Measurements from ENCODE around the gene RCOR3. TPM values are rescaled to one million over a fixed set of nuclear protein-coding genes. Genes with fewer than 3 reads are reported as not detected.

Gene RCOR3
- total and polyA plus RNA-seq, 10 of the 15 experiments (the other 5 are each of a cell fraction or from before 2014, with no cell fraction given) = 8.0 to 55.0 (median 25.1) TPM

DNA sequence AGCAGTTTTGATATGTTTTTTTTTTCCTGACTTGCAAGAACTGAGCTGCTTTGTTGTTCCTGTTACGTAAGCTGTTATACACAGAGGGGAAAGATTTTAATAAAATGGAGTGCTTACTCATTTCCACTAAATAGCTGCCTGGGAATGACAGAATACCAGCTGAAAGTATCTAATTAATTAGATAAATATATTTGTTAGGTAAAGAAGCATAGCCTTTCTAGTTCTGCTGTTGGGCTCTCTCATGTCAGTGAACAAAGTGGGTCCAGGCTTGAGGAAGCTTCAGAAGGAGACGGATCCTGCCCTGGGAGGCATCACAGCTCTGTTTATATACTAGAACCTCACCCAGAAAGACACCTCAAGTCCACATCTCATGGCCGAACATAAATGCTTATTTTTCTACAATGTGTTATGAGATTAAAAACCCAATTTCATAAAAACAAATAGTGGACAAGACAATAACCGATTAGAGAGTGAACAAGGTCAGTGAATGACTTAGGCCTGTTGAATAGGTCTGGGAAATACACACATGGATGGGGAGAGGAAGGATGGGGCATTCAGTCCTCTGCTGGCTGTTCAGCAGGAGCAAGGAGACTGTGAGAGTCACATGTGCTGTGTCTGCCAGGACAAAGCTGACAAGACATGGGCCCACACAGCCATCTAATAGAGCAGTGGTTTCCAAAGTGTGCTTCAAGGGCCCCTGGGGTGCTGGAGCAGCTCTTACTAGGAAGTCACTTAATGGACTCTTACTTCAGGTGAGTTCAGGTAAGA, 88.1 kb downstream of the RCOR3 start (continued):
- TF ChIP-seq, protein P1, sequence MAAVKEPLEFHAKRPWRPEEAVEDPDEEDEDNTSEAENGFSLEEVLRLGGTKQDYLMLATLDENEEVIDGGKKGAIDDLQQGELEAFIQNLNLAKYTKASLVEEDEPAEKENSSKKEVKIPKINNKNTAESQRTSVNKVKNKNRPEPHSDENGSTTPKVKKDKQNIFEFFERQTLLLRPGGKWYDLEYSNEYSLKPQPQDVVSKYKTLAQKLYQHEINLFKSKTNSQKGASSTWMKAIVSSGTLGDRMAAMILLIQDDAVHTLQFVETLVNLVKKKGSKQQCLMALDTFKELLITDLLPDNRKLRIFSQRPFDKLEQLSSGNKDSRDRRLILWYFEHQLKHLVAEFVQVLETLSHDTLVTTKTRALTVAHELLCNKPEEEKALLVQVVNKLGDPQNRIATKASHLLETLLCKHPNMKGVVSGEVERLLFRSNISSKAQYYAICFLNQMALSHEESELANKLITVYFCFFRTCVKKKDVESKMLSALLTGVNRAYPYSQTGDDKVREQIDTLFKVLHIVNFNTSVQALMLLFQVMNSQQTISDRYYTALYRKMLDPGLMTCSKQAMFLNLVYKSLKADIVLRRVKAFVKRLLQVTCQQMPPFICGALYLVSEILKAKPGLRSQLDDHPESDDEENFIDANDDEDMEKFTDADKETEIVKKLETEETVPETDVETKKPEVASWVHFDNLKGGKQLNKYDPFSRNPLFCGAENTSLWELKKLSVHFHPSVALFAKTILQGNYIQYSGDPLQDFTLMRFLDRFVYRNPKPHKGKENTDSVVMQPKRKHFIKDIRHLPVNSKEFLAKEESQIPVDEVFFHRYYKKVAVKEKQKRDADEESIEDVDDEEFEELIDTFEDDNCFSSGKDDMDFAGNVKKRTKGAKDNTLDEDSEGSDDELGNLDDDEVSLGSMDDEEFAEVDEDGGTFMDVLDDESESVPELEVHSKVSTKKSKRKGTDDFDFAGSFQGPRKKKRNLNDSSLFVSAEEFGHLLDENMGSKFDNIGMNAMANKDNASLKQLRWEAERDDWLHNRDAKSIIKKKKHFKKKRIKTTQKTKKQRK (IDR thresholded peaks at IDR 0.05; ENCODE audit: low read depth, low read length) = no peak
- TF ChIP-seq NR2C2 (IDR thresholded peaks at IDR 0.05; ENCODE audit: borderline replicate concordance, control insufficient read depth, insufficient read length, low read depth) (no peak), ZNF622 (IDR thresholded peaks at IDR 0.05) (no peak), TAF1 (IDR thresholded peaks at IDR 0.05; ENCODE audit: borderline replicate concordance, low read depth, low read length) (no peak), LARP7 (IDR thresholded peaks at IDR 0.05) (no peak)

DNA sequence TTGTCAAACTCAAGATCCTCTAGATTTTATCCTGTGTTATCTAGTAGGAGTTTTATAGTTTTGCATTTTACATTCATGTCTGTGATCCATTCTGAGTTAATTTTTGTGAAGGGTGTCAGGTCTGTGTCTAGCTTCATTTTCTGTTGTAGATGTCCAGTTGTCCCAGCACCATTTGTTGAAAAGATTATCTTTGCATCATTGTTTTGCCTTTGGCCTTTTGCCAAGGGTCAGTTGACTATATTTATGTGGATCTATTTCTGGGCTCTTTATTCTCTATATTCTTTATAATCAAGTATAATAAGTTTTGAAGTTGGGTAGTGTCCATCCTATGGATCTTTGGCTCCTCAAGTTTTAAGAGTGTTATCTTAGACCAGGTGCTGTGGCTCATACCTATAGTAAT, 89.4 kb downstream of the RCOR3 start:
- intact Hi-C loops (cut with micrococcal nuclease; ENCODE audit: unreplicated experiment) = no loop called here
- CTCF ChIA-PET = interaction anchor here (0.6 to 2.6 kb wide), 7 partner anchors 10 to 166 kb away, joined by 3 to 22 read pairs (median 6); no protein-coding TSS in a partner anchor
- H3K9ac ChIP-seq (ENCODE audit: control insufficient read depth, insufficient read depth, low read length) = no peak overlapping the region
- ATAC-seq (no peak), FAIRE-seq (no peak), DNase-seq (ENCODE audit: low read depth, low spot score) (no peak)
- H3K4me1 ChIP-seq (ENCODE audit: control insufficient read depth, insufficient read depth, low read length) = peaks cover 4% of the 10 kb centered on the region
- no TSS peak for BruUV-seq (replicated peaks)
- RAD21 ChIA-PET (ENCODE audit: unreplicated experiment) = interaction anchor here (1.1 to 2.2 kb wide), 3 partner anchors 20 to 34 kb away, joined by 5 to 13 read pairs (median 9); no protein-coding TSS in a partner anchor
- SMC1A ChIA-PET (ENCODE audit: uncharacterized antibody, unreplicated experiment) = interaction anchor here (0.9 to 3.2 kb wide), 7 partner anchors 9 to 51 kb away, joined by 3 to 21 read pairs (median 5); no protein-coding TSS in a partner anchor
- no peak overlapping the region for H2AFZ ChIP-seq (ENCODE audit: control insufficient read depth, low read depth, low read length)
- H4K20me1 ChIP-seq (ENCODE audit: control insufficient read depth, insufficient read depth) = no peaks in the 10 kb centered on the region
- no peak overlapping the region for H3K4me3 ChIP-seq
- no peak overlapping the region for H3K4me2 ChIP-seq (ENCODE audit: control insufficient read depth, insufficient read depth)
- peaks cover 14% of the 10 kb centered on the region for H3K79me2 ChIP-seq (ENCODE audit: control insufficient read depth, insufficient read depth, low read length)
- H3K36me3 ChIP-seq (ENCODE audit: control insufficient read depth in 2 of 2, insufficient read depth in 2 of 2, low read length in 1 of 2) = peaks cover 0 to 4% of the 10 kb centered on the region in 2 experiments; a peak in 2 of 4 replicates
- POLR2A ChIA-PET = interaction anchor here (0.9 to 2.0 kb wide), 3 partner anchors 9 to 21 kb away, joined by 3 to 5 read pairs (median 4); partner anchors contain the start of gene TRAF5
- no peaks in the 10 kb centered on the region for H3K27me3 ChIP-seq (replicated peaks in 1 of 2; ENCODE audit: control insufficient read depth in 2 of 2, insufficient read depth in 2 of 2, low read length in 1 of 2)
- H3K27ac ChIP-seq (ENCODE audit: control insufficient read depth, insufficient read depth) = no peak overlapping the region
- in situ Hi-C loops (cut with MboI) = no loop called here
- peaks cover 8% of the 10 kb centered on the region; the same call in 2 of the 3 replicates for H3K9me3 ChIP-seq (replicated peaks; ENCODE audit: control insufficient read depth, insufficient read depth, low read length)
- TF ChIP-seq GATAD2B (conservative IDR thresholded peaks at IDR 0.05; ENCODE audit: low read depth) = no peak
- no peak for TF ChIP-seq ZNF207 (IDR thresholded peaks at IDR 0.05; ENCODE audit: borderline replicate concordance)
- no peak for TF ChIP-seq PAX8 (IDR thresholded peaks at IDR 0.05)
- no peak for TF ChIP-seq SPI1 (IDR thresholded peaks at IDR 0.05; ENCODE audit: borderline replicate concordance, insufficient read depth, low read depth, low read length)
- TF ChIP-seq, protein P2, sequence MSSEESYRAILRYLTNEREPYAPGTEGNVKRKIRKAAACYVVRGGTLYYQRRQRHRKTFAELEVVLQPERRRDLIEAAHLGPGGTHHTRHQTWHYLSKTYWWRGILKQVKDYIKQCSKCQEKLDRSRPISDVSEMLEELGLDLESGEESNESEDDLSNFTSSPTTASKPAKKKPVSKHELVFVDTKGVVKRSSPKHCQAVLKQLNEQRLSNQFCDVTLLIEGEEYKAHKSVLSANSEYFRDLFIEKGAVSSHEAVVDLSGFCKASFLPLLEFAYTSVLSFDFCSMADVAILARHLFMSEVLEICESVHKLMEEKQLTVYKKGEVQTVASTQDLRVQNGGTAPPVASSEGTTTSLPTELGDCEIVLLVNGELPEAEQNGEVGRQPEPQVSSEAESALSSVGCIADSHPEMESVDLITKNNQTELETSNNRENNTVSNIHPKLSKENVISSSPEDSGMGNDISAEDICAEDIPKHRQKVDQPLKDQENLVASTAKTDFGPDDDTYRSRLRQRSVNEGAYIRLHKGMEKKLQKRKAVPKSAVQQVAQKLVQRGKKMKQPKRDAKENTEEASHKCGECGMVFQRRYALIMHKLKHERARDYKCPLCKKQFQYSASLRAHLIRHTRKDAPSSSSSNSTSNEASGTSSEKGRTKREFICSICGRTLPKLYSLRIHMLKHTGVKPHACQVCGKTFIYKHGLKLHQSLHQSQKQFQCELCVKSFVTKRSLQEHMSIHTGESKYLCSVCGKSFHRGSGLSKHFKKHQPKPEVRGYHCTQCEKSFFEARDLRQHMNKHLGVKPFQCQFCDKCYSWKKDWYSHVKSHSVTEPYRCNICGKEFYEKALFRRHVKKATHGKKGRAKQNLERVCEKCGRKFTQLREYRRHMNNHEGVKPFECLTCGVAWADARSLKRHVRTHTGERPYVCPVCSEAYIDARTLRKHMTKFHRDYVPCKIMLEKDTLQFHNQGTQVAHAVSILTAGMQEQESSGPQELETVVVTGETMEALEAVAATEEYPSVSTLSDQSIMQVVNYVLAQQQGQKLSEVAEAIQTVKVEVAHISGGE (CRISPR knock-in tag; IDR thresholded peaks at IDR 0.05) = no peak
- no peak for TF ChIP-seq FOXK2 (IDR thresholded peaks at IDR 0.05)
- no peak for TF ChIP-seq WRNIP1 (IDR thresholded peaks at IDR 0.05; ENCODE audit: borderline replicate concordance, low read depth, low read length)
- TF ChIP-seq YBX1 (IDR thresholded peaks at IDR 0.05) = no peak
- no peak for TF ChIP-seq CHD2 (IDR thresholded peaks at IDR 0.05; ENCODE audit: borderline replicate concordance, low read depth, low read length)
- TF ChIP-seq RAD51 (IDR thresholded peaks at IDR 0.05) = no peak
- TF ChIP-seq BHLHE40 (IDR thresholded peaks at IDR 0.05; ENCODE audit: borderline replicate concordance in 1 of 2, low read depth in 2 of 2, low read length in 1 of 2) = no peak
- TF ChIP-seq CBX3 (IDR thresholded peaks at IDR 0.05; ENCODE audit: borderline replicate concordance, low read depth) = no peak

All from GM12878 (cell line).